Measurements from ENCODE around the gene ALG3. TPM values are rescaled to one million over a fixed set of nuclear protein-coding genes. Genes with fewer than 3 reads are reported as not detected.

Gene ALG3
- polyA plus RNA-seq, 6 donors from 2014 or later = 33.9 to 57.3 (median 39.1) TPM

Other genes starting within 250 kb of the ALG3 start
- 10 to 100 TPM in 3 of 6 donors, 1 to 10 TPM in 3; 8.3 to 15.1 (median 10.5) TPM for gene ABCC5, start 231.1 kb downstream of the ALG3 start, polyA plus RNA-seq (ENCODE audit: low read depth in 6 of 6)
- gene HTR3D, start 217.2 kb downstream of the ALG3 start, polyA plus RNA-seq (ENCODE audit: low read depth in 6 of 6) = not detected
- gene HTR3C, start 195.9 kb downstream of the ALG3 start, polyA plus RNA-seq (ENCODE audit: low read depth in 6 of 6) = not detected
- not detected for gene HTR3E, start 151.9 kb downstream of the ALG3 start, polyA plus RNA-seq (ENCODE audit: low read depth in 6 of 6)
- gene EIF2B5, start 113.6 kb downstream of the ALG3 start, polyA plus RNA-seq (ENCODE audit: low read depth in 6 of 6) = 10 to 100 TPM; 31.5 to 54.4 (median 37.7) TPM
- 10 to 100 TPM in 4 of 6 donors, 1 to 10 TPM in 2; 4.6 to 17.3 (median 12.1) TPM for gene DVL3, start 93.6 kb downstream of the ALG3 start, polyA plus RNA-seq (ENCODE audit: low read depth in 6 of 6)
- gene AP2M1, start 74.1 kb downstream of the ALG3 start, polyA plus RNA-seq (ENCODE audit: low read depth in 6 of 6) = 100 to 1,000 TPM; 214 to 318 (median 245) TPM
- 10 to 100 TPM; 24.6 to 45.7 (median 30.0) TPM for gene ABCF3, start 62.8 kb downstream of the ALG3 start, polyA plus RNA-seq (ENCODE audit: low read depth in 6 of 6)
- gene VWA5B2, start 19.4 kb downstream of the ALG3 start, polyA plus RNA-seq (ENCODE audit: low read depth in 6 of 6) = not detected
- 1 to 10 TPM; 2.1 to 4.3 (median 2.4) TPM for gene EEF1AKMT4, start 710 bp upstream of the ALG3 start, polyA plus RNA-seq (ENCODE audit: low read depth in 6 of 6)
- gene CAMK2N2, start 12.6 kb upstream of the ALG3 start, polyA plus RNA-seq (ENCODE audit: low read depth in 6 of 6) = not detected
- not detected for gene ECE2, start 27.1 kb upstream of the ALG3 start, polyA plus RNA-seq (ENCODE audit: low read depth in 6 of 6)
- gene PSMD2, start 50.3 kb upstream of the ALG3 start, polyA plus RNA-seq (ENCODE audit: low read depth in 6 of 6) = 100 to 1,000 TPM; 144 to 190 (median 160) TPM
- 10 to 100 TPM in 5 of 6 donors, 1 to 10 TPM in 1; 6.4 to 30.0 (median 14.1) TPM for gene EIF4G1, start 65.6 kb upstream of the ALG3 start, polyA plus RNA-seq (ENCODE audit: low read depth in 6 of 6)
- gene FAM131A, start 88.6 kb upstream of the ALG3 start, polyA plus RNA-seq (ENCODE audit: low read depth in 6 of 6) = 1 to 10 TPM; 3.6 to 8.5 (median 4.1) TPM
- 1 to 10 TPM in 3 of 6 donors, under 1 TPM in 1, not detected in 2; 0.35 to 1.8 (median 1.3) TPM for gene CLCN2, start 112.6 kb upstream of the ALG3 start, polyA plus RNA-seq (ENCODE audit: low read depth in 6 of 6)
- 10 to 100 TPM; 34.4 to 61.0 (median 49.1) TPM for gene POLR2H, start 112.7 kb upstream of the ALG3 start, polyA plus RNA-seq (ENCODE audit: low read depth in 6 of 6)
- gene THPO, start 129.2 kb upstream of the ALG3 start, polyA plus RNA-seq (ENCODE audit: low read depth in 6 of 6) = not detected
- not detected for gene CHRD, start 131.1 kb upstream of the ALG3 start, polyA plus RNA-seq (ENCODE audit: low read depth in 6 of 6)